HepG2 (cell line): Measurements from ENCODE around the gene MAP3K5. TPM values are rescaled to one million over a fixed set of nuclear protein-coding genes. Genes with fewer than 3 reads are reported as not detected.

ENCODE experiments used
- ATAC-seq: fragments of 200-7000 bp; cut with Tn5 transposase; 3 replicates; pipeline ENCODE4 v1.9.1; 2020; ENCODE audit warnings: mild to moderate bottlenecking, moderate library complexity
- BruUV-seq: library from RNA; stranded (reverse); fragments of 400-500 nt; replicated peaks from 2 replicates; lab custom pipeline; 2021; lab: Mats Ljungman, UMichigan
- CTCF ChIA-PET: fragments of 300-600 bp; formaldehyde crosslinking; extraction: SDS; loops from one replicate; lab custom pipeline; 2021; ENCODE audit warnings: low total read pairs, inconsistent platforms, low intra/inter-chr PET ratio; lab: Yijun Ruan, JAX
- POLR2A ChIA-PET: fragments of 350-600 bp; sonication (Branson Sonifier 250); formaldehyde crosslinking; loops from one replicate; lab custom pipeline; 2020; ENCODE audit warnings: antibody characterized with exemption, inconsistent platforms; lab: Yijun Ruan, JAX
- DNase-seq: peaks from one replicate; pipeline ENCODE4 v3.0.0-alpha.2; 2015; ENCODE audit warnings: low spot score
- FAIRE-seq: peaks from 3 replicates; lab custom pipeline; 2011; peaks lifted over from hg19 to GRCh38; lab: Jason Lieb, UNC
- H2AFZ ChIP-seq: one replicate; pipeline ENCODE4 v1.6.1; 2011; ENCODE audit warnings: low read length, inconsistent platforms
- H3K27ac ChIP-seq: fragments of 300-600 bp; 3 replicates; pipeline ENCODE4 v1.8.0; 2011; ENCODE audit warnings: mixed run types, mild to moderate bottlenecking, mixed read lengths, low read length, inconsistent platforms; ENCODE audit not compliant: insufficient read depth; ENCODE audit errors: extremely low read length
- H3K27me3 ChIP-seq, 2 experiments: fragments of 200-600 bp in 1 of 2; 2 replicates in 1 of 2; 3 replicates in 1 of 2; pipeline versions ENCODE4 v1.6.0 to v1.8.0; 2011; ENCODE audit warnings: low read length in 2 of 2, mild to moderate bottlenecking in 2 of 2, moderate library complexity in 2 of 2, inconsistent platforms in 1 of 2; ENCODE audit not compliant: insufficient read depth in 2 of 2, control insufficient read depth in 1 of 2
- H3K36me3 ChIP-seq, 2 experiments: fragments of 200-600 bp in 1 of 2; replicated peaks in 1 of 2; 2 replicates in 1 of 2; 3 replicates in 1 of 2; pipeline versions ENCODE4 v1.5.1 to v1.8.0; 2011; ENCODE audit warnings: low read length in 2 of 2, inconsistent platforms in 1 of 2; ENCODE audit not compliant: insufficient read depth in 2 of 2, control insufficient read depth in 1 of 2
- H3K4me1 ChIP-seq: 2 replicates; pipeline ENCODE4 v1.5.1; 2012; ENCODE audit warnings: low read length, inconsistent platforms; ENCODE audit not compliant: insufficient read depth
- H3K4me2 ChIP-seq: 2 replicates; pipeline ENCODE4 v1.6.0; 2011; ENCODE audit warnings: low read depth, low read length, inconsistent platforms
- H3K4me3 ChIP-seq, 3 experiments: fragments of 200-600 bp in 1 of 3; sonication (generic), shearing (Covaris generic) in 1 of 3; replicated peaks in 1 of 3; 2 replicates each; pipeline ENCODE4 v1.5.1; 2011 to 2016; ENCODE audit warnings: low read length in 3 of 3, inconsistent platforms in 2 of 3, low read depth in 2 of 3, mild to moderate bottlenecking in 2 of 3, control low read depth in 1 of 3, mixed read lengths in 1 of 3; ENCODE audit not compliant: insufficient read depth in 1 of 3
- H3K79me2 ChIP-seq: one replicate; pipeline ENCODE4 v1.6.1; 2011; ENCODE audit warnings: low read length, inconsistent platforms; ENCODE audit not compliant: insufficient read depth
- H3K9ac ChIP-seq: 2 replicates; pipeline ENCODE4 v1.6.0; 2011; ENCODE audit warnings: mild to moderate bottlenecking, low read depth, low read length, inconsistent platforms; ENCODE audit not compliant: insufficient read depth
- H3K9me3 ChIP-seq: 2 replicates; pipeline ENCODE4 v1.5.1; 2012; ENCODE audit warnings: mild to moderate bottlenecking, low read length
- H4K20me1 ChIP-seq: 2 replicates; pipeline ENCODE4 v1.6.0; 2011; ENCODE audit warnings: inconsistent platforms, mild to moderate bottlenecking, low read length, moderate library complexity; ENCODE audit not compliant: insufficient read depth
- FOXO1 ChIP-seq: sonication (generic); formaldehyde crosslinking; IDR thresholded peaks from 2 replicates; pipeline ENCODE4 v1.4.0; 2020; ENCODE audit warnings: missing genetic modification reagents
- HMG20B ChIP-seq: conservative IDR thresholded peaks from 2 replicates; pipeline ENCODE4 v1.6.1; 2016; ENCODE audit warnings: missing genetic modification reagents, missing compliant biosample characterization
- MLLT10 ChIP-seq: sonication (generic); formaldehyde crosslinking; IDR thresholded peaks from 2 replicates; pipeline ENCODE4 v1.4.0; 2020; ENCODE audit warnings: missing genetic modification reagents
- NFE2 ChIP-seq: sonication (generic); formaldehyde crosslinking; IDR thresholded peaks from 2 replicates; pipeline ENCODE4 v1.4.0; 2020; ENCODE audit warnings: missing genetic modification reagents
- PRDM4 ChIP-seq: sonication (generic); formaldehyde crosslinking; IDR thresholded peaks from 2 replicates; pipeline ENCODE4 v1.9.0; 2021; ENCODE audit warnings: missing genetic modification reagents, borderline replicate concordance
- ZFP36L2 ChIP-seq: sonication (generic); formaldehyde crosslinking; IDR thresholded peaks from 2 replicates; pipeline ENCODE4 v1.4.0; 2020; ENCODE audit warnings: missing genetic modification reagents
- ZIK1 ChIP-seq: sonication (generic); formaldehyde crosslinking; IDR thresholded peaks from 2 replicates; pipeline ENCODE4 v1.5.0; 2020; ENCODE audit warnings: mild to moderate bottlenecking, low read depth, missing genetic modification reagents, borderline replicate concordance
- ZNF274 ChIP-seq: sonication (generic); formaldehyde crosslinking; IDR thresholded peaks from 2 replicates; pipeline ENCODE4 v1.5.1; 2020; ENCODE audit warnings: mild to moderate bottlenecking, missing genetic modification reagents
- ZNF441 ChIP-seq: sonication (generic); formaldehyde crosslinking; IDR thresholded peaks from 2 replicates; pipeline ENCODE4 v1.7.0; 2021; ENCODE audit warnings: missing genetic modification reagents, borderline replicate concordance
- ZNF761 ChIP-seq: sonication (generic); formaldehyde crosslinking; conservative IDR thresholded peaks from 2 replicates; pipeline ENCODE4 v1.4.0; 2020; ENCODE audit warnings: mild to moderate bottlenecking, missing genetic modification reagents
- WGBS: methylation state at CpG from one replicate; pipeline ENCODE4 v1.1.6; 2017; ENCODE audit warnings: low lambda C conversion rate; 5-methylcytosine and 5-hydroxymethylcytosine counted together
- in situ Hi-C: cut with HindIII; loops from 2 replicates; pipeline ENCODE4 v1.10.0; 2017; ENCODE audit warnings: low pct_unique_long_range_greater_than_20kb; ENCODE audit not compliant: extremely low pct_ligation_motif_present
- intact Hi-C: fragments of 100-400 bp; cut with micrococcal nuclease; formaldehyde crosslinking; loops from one replicate; pipeline ENCODE4 v1.10.0; 2022; ENCODE audit not compliant: unreplicated experiment
- polyA plus RNA-seq, 8 experiments: library from polyadenylated mRNA; depleted of rRNA in 3 of 8; stranded (reverse) in 7 of 8; unstranded in 1 of 8; fragments of >200 nt; fragmentation: Illumina TruSeq in 4 of 8; extraction: Trizol in 4 of 8; gene quantifications; 2 replicates each; pipeline versions ENCODE4 v1.2.1 to v1.2.3, GENCODE V29; 2011 to 2016; ENCODE audit warnings: low read depth in 4 of 8, missing spikeins in 1 of 8, mixed read lengths in 1 of 8; ENCODE audit not compliant: insufficient read depth in 1 of 8
- total RNA-seq, 5 experiments: library from RNA; depleted of rRNA; stranded (reverse); fragments of >200 nt; fragmentation: Illumina TruSeq; extraction: Trizol; gene quantifications; 2 replicates each; pipeline ENCODE4 v1.2.3, GENCODE V29; 2016; ENCODE audit warnings: low read depth in 1 of 5

Gene MAP3K5
- total and polyA plus RNA-seq, 2 of the 13 experiments (the other 11 are each of a cell fraction or from before 2014, with no cell fraction given): not detected

GRCh38 chr6:136633355-136633754 is 158.9 kb downstream of the MAP3K5 start:
- intact Hi-C loops: no loop called here
- ChIA-PET CTCF (no interaction called here), POLR2A (no interaction called here)
- BruUV-seq: no TSS peak
- Histone ChIP-seq H3K4me1 (no peaks in the 10 kb centered on the region), H3K4me3 (no peak overlapping the region), H3K27me3 (0 out of 5 replicates have a peak, but pooled peaks cover 0 to 3% of the 10 kb centered on the region in 2 experiments), H3K9me3 (no peaks in the 10 kb centered on the region), H3K36me3 (no peaks in the 10 kb centered on the region), H3K79me2 (no peaks in the 10 kb centered on the region), H4K20me1 (no peaks in the 10 kb centered on the region), H3K9ac (no peak overlapping the region), H3K27ac (no peak overlapping the region), H2AFZ (no peak overlapping the region), H3K4me2 (no peak overlapping the region)
- FAIRE-seq (no peak), ATAC-seq (no peak), DNase-seq (no peak)
- WGBS: 19% methylated on average over 1 of the region's 1 CpG
- in situ Hi-C loops: loop anchor here (25.0 kb wide), 1 partner anchor 279 kb away; the partner anchor contains the start of gene SLC35D3
- no peak for TF ChIP-seq ZNF441 (CRISPR knock-in tag)
- TF ChIP-seq ZNF761 (CRISPR knock-in tag): no peak
- TF ChIP-seq FOXO1: no peak

DNA sequence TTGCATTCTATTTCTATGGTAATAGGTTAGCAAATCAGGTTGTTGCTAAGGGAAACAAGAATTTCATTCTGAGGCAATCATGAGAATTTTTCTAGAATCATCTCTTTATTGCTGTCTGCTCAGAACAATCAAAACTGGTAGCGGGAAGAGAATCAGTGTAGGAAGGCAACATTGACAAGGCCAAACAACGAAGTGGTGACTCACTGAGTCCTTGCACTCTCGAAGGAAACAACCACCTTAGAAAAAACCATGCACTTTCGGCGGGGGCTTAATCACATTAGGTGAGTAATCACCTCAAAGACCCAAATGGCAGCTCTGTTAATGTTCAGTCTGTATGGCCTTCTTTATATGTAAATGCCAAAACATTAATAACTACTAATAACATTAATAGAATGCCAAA is 163.3 kb downstream of the MAP3K5 start:
- no peak overlapping the region for H2AFZ ChIP-seq
- ChIA-PET CTCF (no interaction called here), POLR2A (no interaction called here)
- 0 out of 5 replicates have a peak, but pooled peaks cover 0 to 3% of the 10 kb centered on the region in 2 experiments for H3K27me3 ChIP-seq
- ATAC-seq (no peak), DNase-seq (no peak), FAIRE-seq (no peak)
- in situ Hi-C loops (loop anchor here (25.0 kb wide), 1 partner anchor 283 kb away; the partner anchor contains the start of gene SLC35D3), intact Hi-C loops (no loop called here)
- H3K79me2 ChIP-seq: no peaks in the 10 kb centered on the region
- H3K9ac ChIP-seq: no peak overlapping the region
- no peaks in the 10 kb centered on the region for H4K20me1 ChIP-seq
- TF ChIP-seq MLLT10 (CRISPR knock-in tag) (no peak), PRDM4 (CRISPR knock-in tag) (no peak), ZIK1 (CRISPR knock-in tag) (no peak), ZFP36L2 (CRISPR knock-in tag) (no peak), NFE2 (no peak), HMG20B (CRISPR knock-in tag) (no peak), ZNF274 (no peak)
- WGBS: 39% methylated on average over 5 of the region's 5 CpGs
- no TSS peak for BruUV-seq
- H3K4me2 ChIP-seq: no peak overlapping the region
- no peak overlapping the region for H3K4me3 ChIP-seq
- H3K27ac ChIP-seq: no peak overlapping the region
- no peaks in the 10 kb centered on the region for H3K36me3 ChIP-seq
- no peaks in the 10 kb centered on the region for H3K9me3 ChIP-seq
- H3K4me1 ChIP-seq: no peaks in the 10 kb centered on the region
